Cardiac muscle cell (in vitro differentiated cells and primary cell): ENCODE data around the gene PROM2. TPM values are rescaled to one million over a fixed set of nuclear protein-coding genes. Genes with fewer than 3 reads are reported as not detected.
A peak's percentile ranks its signal among the peaks of the same experiment; 100 is the strongest.

Experiments
- DNase-seq, 2 donors: peaks; one replicate each; pipeline versions ENCODE4 v3.0.0 to v3.0.0-alpha.2; 2010 to 2017; ENCODE audit warnings: low read depth in 1 of 2, low spot score in 1 of 2
- H3K27ac ChIP-seq: fragments of 200-600 bp; sonication (generic); 2 replicates; pipeline ENCODE4 v1.5.1; 2016
- H3K27me3 ChIP-seq: fragments of 200-600 bp; sonication (generic); 2 replicates; pipeline ENCODE4 v1.6.0; 2016; ENCODE audit warnings: control low read depth
- H3K36me3 ChIP-seq: fragments of 200-600 bp; sonication (generic); 2 replicates; pipeline ENCODE4 v1.5.1; 2016; ENCODE audit warnings: control low read depth
- H3K4me1 ChIP-seq: fragments of 200-600 bp; sonication (generic); 2 replicates; pipeline ENCODE4 v1.8.1; 2017; ENCODE audit warnings: low read depth, mild to moderate bottlenecking, mixed run types
- H3K4me3 ChIP-seq: fragments of 200-600 bp; sonication (generic); 2 replicates; pipeline ENCODE4 v1.5.1; 2016; ENCODE audit warnings: mild to moderate bottlenecking
- H3K9me3 ChIP-seq: fragments of 200-600 bp; sonication (generic); 2 replicates; pipeline ENCODE4 v1.5.1; 2017; ENCODE audit warnings: low read depth, mild to moderate bottlenecking, control low read depth
- polyA plus RNA-seq: library from polyadenylated mRNA; unstranded; fragments of >200 nt; fragmentation: Nextera tagmentation; extraction: Ambion mirVana; gene quantifications from 2 replicates; pipeline ENCODE4 v1.2.1, GENCODE V29; 2016
- total RNA-seq: library from RNA; depleted of rRNA; stranded (reverse); fragments of >200 nt; gene quantifications from 2 replicates; pipeline ENCODE4 v1.2.3, GENCODE V29; 2016
- TF ChIP-seq, protein P1 (sequence below): IDR thresholded peaks from 2 replicates; pipeline ENCODE4 v1.5.1; 2012; ENCODE audit warnings: low read depth, mild to moderate bottlenecking, low read length

Gene PROM2
- total and polyA plus RNA-seq, 2 experiments from 2014 or later: 1.4 to 16.0 TPM

DNA sequence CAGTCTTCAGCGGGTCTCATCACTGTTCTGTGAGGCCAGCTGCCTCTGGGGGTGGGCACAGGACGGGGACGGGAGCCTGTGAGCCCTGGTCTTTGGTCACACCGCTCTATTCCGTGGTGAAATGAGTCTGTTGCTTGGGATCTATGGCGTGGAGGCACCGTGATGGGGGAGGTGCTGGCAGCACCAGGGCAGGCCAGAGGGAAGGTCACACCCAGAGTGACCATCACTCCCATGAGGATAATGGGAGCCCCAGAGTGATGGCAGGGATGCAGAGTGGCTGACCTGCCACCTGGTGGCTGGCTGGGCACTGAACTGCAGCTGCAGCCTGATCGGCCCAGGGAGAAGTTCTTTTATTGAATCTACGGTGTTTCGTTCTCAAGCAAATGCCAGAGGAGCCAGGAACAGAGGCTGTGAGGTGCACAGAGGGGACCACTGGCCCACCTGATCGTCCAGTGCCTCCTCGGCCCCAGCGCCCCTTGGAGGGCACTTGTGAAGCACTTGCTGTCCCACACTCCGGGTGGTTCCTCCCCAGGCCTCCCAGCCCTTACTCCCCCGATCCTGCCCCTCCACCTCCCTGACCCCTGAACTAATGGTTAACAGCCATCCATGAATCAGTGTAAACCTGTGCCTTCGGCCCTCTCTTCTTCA is 40.8 kb downstream of the PROM2 start:
- TF ChIP-seq, protein P1, sequence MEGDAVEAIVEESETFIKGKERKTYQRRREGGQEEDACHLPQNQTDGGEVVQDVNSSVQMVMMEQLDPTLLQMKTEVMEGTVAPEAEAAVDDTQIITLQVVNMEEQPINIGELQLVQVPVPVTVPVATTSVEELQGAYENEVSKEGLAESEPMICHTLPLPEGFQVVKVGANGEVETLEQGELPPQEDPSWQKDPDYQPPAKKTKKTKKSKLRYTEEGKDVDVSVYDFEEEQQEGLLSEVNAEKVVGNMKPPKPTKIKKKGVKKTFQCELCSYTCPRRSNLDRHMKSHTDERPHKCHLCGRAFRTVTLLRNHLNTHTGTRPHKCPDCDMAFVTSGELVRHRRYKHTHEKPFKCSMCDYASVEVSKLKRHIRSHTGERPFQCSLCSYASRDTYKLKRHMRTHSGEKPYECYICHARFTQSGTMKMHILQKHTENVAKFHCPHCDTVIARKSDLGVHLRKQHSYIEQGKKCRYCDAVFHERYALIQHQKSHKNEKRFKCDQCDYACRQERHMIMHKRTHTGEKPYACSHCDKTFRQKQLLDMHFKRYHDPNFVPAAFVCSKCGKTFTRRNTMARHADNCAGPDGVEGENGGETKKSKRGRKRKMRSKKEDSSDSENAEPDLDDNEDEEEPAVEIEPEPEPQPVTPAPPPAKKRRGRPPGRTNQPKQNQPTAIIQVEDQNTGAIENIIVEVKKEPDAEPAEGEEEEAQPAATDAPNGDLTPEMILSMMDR: peak; percentile 55
- Histone ChIP-seq H3K27me3 (no peaks in the 10 kb centered on the region), H3K9me3 (no peaks in the 10 kb centered on the region), H3K36me3 (no peaks in the 10 kb centered on the region), H3K4me1 (peaks cover 9% of the 10 kb centered on the region), H3K4me3 (no peak overlapping the region), H3K27ac (no peak overlapping the region)
- peak; percentile 30 to 53 for DNase-seq

DNA sequence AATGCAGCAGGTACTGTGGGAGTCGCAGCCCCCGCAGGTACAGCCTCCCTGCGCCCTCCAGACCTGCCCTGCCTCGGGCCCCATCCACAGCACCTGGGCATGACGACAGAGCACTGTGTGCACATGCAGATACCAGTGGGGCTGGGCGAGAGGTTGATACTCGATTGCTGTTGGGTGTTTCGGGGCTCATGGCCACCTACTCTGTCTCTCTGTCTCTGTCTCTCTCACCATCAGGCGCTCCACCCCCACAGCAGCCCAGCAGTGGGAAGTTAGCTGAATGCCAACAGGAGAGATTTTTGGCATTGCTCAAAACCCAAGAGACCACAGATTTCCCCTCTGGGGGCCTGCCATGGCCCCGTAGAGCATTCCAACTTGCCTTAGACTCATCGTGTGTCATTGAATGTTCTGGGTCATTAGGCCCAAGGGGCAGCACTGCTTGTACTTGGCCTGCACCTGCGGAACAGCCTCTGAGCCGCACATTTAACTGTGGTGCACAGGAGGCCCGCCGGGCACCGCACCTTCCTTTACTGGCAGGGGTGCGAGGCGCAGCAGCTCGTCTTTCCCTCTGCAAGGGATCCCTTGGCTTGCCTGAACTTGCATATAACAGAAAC is 41.7 kb downstream of the PROM2 start:
- no peak overlapping the region for H3K4me3 ChIP-seq
- TF ChIP-seq, protein P1: no peak
- no peaks in the 10 kb centered on the region for H3K27me3 ChIP-seq
- no peaks in the 10 kb centered on the region for H3K9me3 ChIP-seq
- peaks cover 9% of the 10 kb centered on the region for H3K4me1 ChIP-seq
- DNase-seq: peak in 1 of 2 donors; percentile 51
- H3K36me3 ChIP-seq: no peaks in the 10 kb centered on the region
- H3K27ac ChIP-seq: no peak overlapping the region

DNA sequence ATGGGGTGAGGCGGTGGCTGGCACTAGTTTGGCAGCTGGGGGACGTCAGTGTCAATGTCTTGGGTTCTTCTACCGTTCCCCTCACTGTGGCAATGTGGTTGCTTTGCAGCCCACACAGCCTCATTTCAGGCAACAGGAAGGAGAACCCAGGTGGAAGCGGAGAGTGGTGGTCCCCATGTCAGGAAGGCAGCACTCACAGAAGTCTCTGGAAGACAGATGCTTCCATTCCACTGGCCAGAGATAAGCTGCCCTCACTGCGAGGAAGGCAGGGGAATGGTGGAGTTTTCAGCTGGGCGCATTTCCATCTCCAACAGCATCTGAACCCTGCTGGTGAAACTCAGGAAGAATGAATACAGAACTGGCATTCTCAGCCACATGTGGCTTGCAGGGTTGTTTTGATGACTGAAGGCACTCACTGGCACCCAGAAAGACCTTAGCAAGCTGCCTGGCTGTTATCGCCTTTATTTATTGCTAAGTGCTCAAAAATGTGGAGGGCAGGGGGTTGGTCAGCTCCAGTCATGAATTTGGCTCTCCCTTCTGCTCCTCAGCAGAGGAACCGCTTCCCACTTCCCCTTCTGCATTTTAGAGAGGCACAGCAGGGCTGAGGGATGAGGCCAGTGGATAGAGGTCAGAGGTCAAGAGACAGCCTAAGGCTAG is 42.3 kb downstream of the PROM2 start:
- Histone ChIP-seq H3K4me3 (no peak overlapping the region), H3K4me1 (peaks cover 9% of the 10 kb centered on the region), H3K36me3 (no peaks in the 10 kb centered on the region), H3K27ac (no peak overlapping the region), H3K9me3 (no peaks in the 10 kb centered on the region), H3K27me3 (no peaks in the 10 kb centered on the region)
- TF ChIP-seq, protein P1: no peak
- peak in 1 of 2 donors; percentile 74 for DNase-seq

DNA sequence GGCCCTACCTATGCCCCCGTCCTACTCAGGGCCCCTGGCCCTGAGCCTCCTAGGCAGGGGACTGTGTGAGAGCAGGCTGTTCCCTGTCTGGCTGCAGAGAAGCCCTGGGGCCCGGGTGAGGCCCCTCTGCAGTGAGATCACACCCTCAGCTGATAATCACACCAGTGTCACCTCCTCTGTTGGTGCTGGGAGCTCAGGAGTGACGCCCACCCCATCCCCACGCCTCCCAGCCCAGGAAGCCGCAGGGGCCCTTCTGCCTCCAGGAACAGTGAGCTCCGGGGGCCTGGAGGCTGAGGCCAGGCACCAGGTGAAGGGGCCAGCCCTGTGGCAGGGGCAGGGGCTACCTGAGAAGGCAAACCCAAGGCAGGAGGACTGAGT is 42.9 kb downstream of the PROM2 start:
- Histone ChIP-seq H3K4me1 (peaks cover 9% of the 10 kb centered on the region), H3K9me3 (no peaks in the 10 kb centered on the region), H3K4me3 (no peak overlapping the region), H3K27me3 (no peaks in the 10 kb centered on the region), H3K27ac (no peak overlapping the region), H3K36me3 (no peaks in the 10 kb centered on the region)
- DNase-seq: no peak
- TF ChIP-seq, protein P1: no peak

DNA sequence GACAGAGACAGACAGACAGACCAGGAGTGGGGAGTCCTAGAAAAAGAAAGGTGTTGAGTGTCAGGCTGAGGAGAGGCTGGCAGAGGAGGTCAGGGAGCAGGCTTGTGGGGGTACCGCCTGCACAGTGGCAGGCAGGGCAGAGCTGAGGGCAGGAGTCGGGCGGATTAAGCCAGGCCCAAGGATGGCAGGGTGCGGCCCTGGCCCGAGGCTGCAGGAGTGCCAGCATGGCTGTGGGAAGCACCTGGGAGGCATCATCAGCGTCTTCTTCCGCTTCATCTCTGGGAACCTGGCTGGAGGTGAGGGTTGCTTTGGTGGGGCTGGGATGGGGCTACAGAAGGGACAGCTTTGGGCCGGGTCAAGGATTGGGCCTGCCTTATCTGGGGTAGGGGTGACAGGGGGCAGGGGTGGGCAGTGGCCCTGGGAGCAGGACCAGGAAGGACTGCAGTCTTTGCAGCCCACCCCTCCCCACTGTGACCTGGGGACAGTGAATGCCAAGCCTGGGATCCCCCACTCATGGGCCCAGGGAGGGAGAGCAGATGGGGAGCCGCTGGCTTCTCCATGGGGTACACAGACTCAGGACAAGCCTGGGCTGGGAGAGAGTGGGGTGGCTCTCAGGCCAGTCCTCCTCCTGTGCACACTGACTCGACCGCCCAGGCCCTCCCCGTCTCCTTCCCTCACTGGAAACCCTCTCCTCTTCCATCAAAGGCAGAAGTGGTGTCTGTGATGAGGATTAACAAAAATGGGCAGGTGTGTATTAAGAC is 43.6 kb downstream of the PROM2 start:
- no peak for DNase-seq
- Histone ChIP-seq H3K36me3 (no peaks in the 10 kb centered on the region), H3K9me3 (no peaks in the 10 kb centered on the region), H3K27ac (no peak overlapping the region), H3K4me1 (peaks cover 9% of the 10 kb centered on the region), H3K4me3 (no peak overlapping the region), H3K27me3 (no peaks in the 10 kb centered on the region)
- TF ChIP-seq, protein P1: no peak
